ENCODE data around the gene PDGFD. TPM values are rescaled to one million over a fixed set of nuclear protein-coding genes. Genes with fewer than 3 reads are reported as not detected.

The PDGFD gene
- total and polyA plus RNA-seq, 12 donors = 6.0 to 17.5 (median 10.7) TPM

GRCh38 chr11:103898577-103899336 is 265.2 kb downstream of the PDGFD start:
- H3K4me3 ChIP-seq = no peak overlapping the region
- WGBS, 2 donors = 77 to 79% methylated on average over 5 of the region's 5 CpGs
- no peak for ATAC-seq
- no peaks in the 10 kb centered on the region for H3K36me3 ChIP-seq
- TF ChIP-seq, protein P1, sequence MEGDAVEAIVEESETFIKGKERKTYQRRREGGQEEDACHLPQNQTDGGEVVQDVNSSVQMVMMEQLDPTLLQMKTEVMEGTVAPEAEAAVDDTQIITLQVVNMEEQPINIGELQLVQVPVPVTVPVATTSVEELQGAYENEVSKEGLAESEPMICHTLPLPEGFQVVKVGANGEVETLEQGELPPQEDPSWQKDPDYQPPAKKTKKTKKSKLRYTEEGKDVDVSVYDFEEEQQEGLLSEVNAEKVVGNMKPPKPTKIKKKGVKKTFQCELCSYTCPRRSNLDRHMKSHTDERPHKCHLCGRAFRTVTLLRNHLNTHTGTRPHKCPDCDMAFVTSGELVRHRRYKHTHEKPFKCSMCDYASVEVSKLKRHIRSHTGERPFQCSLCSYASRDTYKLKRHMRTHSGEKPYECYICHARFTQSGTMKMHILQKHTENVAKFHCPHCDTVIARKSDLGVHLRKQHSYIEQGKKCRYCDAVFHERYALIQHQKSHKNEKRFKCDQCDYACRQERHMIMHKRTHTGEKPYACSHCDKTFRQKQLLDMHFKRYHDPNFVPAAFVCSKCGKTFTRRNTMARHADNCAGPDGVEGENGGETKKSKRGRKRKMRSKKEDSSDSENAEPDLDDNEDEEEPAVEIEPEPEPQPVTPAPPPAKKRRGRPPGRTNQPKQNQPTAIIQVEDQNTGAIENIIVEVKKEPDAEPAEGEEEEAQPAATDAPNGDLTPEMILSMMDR (IDR thresholded peaks at IDR 0.05) = no peak
- no peaks in the 10 kb centered on the region for H3K27me3 ChIP-seq
- peaks cover 0 to 19% (median 0%) of the 10 kb centered on the region in 9 donors for H3K4me1 ChIP-seq
- intact Hi-C loops (cut with DNase I) = no loop called here
- no peaks in the 10 kb centered on the region for H3K9me3 ChIP-seq
- no peak for DNase-seq
- no peak overlapping the region for H3K27ac ChIP-seq

DNA sequence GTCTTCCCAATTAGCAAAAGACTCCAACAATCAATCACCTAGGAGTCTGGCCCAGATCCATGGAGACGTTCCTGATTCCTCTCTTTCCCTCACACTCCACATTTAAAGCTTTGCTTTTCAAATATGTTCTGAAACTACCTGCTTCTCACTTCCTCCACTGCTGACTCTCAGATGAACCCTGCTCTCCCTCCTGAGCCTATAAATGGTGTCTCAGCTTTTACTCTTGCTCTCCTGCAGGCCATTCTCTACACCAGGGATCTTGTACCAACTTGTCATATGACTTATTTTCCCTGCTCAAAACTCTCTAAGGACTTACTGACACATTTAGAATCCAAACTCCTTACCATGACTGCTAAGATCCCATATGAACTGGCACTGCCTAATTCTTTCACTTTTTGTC is 265.9 kb downstream of the PDGFD start:
- Histone ChIP-seq H3K4me1 (peaks cover 0 to 12% (median 0%) of the 10 kb centered on the region in 9 donors), H3K36me3 (no peaks in the 10 kb centered on the region), H3K27me3 (no peaks in the 10 kb centered on the region), H3K27ac (no peak overlapping the region), H3K9me3 (no peaks in the 10 kb centered on the region), H3K4me3 (no peak overlapping the region)
- intact Hi-C loops (cut with DNase I) = no loop called here
- DNase-seq = no peak
- no peak for ATAC-seq
- TF ChIP-seq, protein P1 (IDR thresholded peaks at IDR 0.05) = no peak
- WGBS, 2 donors = 49 to 51% methylated on average over 1 of the region's 1 CpG

- intact Hi-C loops (cut with DNase I) = no loop called here
- Histone ChIP-seq H3K4me1 (peaks cover 0 to 11% (median 0%) of the 10 kb centered on the region in 9 donors), H3K9me3 (no peaks in the 10 kb centered on the region), H3K27me3 (no peaks in the 10 kb centered on the region), H3K27ac (no peak overlapping the region), H3K4me3 (no peak overlapping the region), H3K36me3 (no peaks in the 10 kb centered on the region)
- DNase-seq (no peak), ATAC-seq (no peak)
- TF ChIP-seq, protein P1 (IDR thresholded peaks at IDR 0.05) = no peak
- WGBS, 2 donors = 54 to 60% methylated on average over 4 of the region's 4 CpGs
Observed at GRCh38 chr11:103897160-103897936, 266.6 kb downstream of the PDGFD start.

DNA sequence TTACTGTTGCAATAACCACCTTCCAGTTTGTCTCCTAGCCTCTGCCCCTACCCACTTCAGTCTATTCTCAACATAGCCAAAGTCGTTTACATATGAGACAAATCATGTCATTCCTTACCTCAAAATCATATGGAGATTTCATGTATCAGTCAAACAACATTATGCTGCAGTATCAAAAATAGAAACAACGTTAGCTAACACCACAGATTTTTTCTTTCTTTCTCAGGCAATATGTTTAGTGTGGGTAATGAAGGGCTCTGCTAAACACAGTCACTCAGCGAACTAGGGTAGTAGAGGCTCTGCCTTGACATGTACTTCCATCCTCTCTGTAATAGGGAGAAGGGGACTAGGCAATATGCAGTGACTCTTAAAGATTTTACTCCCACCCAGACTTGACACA is 268.8 kb downstream of the PDGFD start:
- no peak for ATAC-seq
- intact Hi-C loops (cut with DNase I) = no loop called here

More for the DNA sequence above, 268.8 kb downstream of the PDGFD start:
- Histone ChIP-seq H3K4me3 (no peak overlapping the region), H3K36me3 (no peaks in the 10 kb centered on the region), H3K4me1 (peaks cover 0 to 11% (median 0%) of the 10 kb centered on the region in 9 donors), H3K9me3 (peaks cover 0 to 8% (median 2%) of the 10 kb centered on the region in 11 donors), H3K27ac (no peak overlapping the region), H3K27me3 (no peaks in the 10 kb centered on the region)
- TF ChIP-seq, protein P1 (IDR thresholded peaks at IDR 0.05) = no peak
- no peak for DNase-seq
- WGBS, 2 donors = 85 to 89% methylated on average over 3 of the region's 3 CpGs

All from heart right ventricle (tissue), 16 donors.